ENCODE results near the gene SMIM44. TPM values are rescaled to one million over a fixed set of nuclear protein-coding genes. Genes with fewer than 3 reads are reported as not detected.
"Not testable (repeated sequence)": the region's sequence is repeated elsewhere in the genome, so short reads cannot be mapped to it uniquely, and the experiment has no call there.

Gene SMIM44
- total and polyA plus RNA-seq, 2 donors (not counting 1 experiment from before 2014, with no cell fraction given), result not detected

- no peaks in the 10 kb centered on the region for H3K9me3 Mint-ChIP-seq (ENCODE audit: insufficient read depth)
- no peak overlapping the region for H3K27ac ChIP-seq (ENCODE audit: low read length in 2 of 2)
Measured at GRCh38 chr19:3450796-3451411, 32.3 kb downstream of the SMIM44 start.

DNA sequence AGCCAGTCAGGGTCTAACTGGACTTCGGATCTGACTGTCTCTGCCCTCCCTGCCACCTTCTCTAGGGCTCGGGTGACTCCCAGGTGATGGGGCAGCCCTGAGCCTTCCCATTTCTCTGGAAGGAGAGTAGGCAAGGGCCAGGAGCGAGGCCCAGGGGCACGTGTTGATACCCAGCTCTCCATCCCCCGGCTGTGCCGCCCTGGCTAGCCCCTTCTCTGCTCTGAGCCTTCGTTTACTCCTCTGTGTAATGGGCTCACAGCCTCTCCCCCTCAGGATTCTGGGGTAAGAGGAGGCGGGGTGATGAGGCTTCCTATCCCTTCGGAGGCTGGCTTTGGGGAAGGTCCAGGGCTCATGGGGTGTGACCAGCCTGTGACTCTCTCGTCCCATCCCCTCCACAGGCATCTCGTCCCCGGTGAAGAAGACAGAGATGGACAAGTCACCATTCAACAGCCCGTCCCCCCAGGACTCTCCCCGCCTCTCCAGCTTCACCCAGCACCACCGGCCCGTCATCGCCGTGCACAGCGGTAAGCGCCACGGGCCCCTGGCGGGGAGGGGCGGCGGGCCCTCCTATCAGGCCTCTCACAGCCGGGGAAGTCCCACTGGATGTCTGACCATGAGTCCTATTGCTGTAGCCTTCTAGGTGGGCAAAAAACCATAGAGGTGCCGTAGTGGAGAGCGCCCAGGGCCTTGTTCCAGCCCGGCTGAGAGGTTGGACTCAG lies 34.5 kb downstream of the SMIM44 start:
- peaks cover 2% of the 10 kb centered on the region for H3K79me2 ChIP-seq (ENCODE audit: control insufficient read depth, insufficient read depth, low read length)
- H3K4me3 Mint-ChIP-seq, result no peak overlapping the region
- DNase-seq (no peak), ATAC-seq (ENCODE audit: low read depth) (no peak)
- no peak for TF ChIP-seq EZH2 (IDR thresholded peaks at IDR 0.05; ENCODE audit: borderline replicate concordance, insufficient read depth, low read depth, low read length, poor library complexity, severe bottlenecking)
- TF ChIP-seq, protein P1, sequence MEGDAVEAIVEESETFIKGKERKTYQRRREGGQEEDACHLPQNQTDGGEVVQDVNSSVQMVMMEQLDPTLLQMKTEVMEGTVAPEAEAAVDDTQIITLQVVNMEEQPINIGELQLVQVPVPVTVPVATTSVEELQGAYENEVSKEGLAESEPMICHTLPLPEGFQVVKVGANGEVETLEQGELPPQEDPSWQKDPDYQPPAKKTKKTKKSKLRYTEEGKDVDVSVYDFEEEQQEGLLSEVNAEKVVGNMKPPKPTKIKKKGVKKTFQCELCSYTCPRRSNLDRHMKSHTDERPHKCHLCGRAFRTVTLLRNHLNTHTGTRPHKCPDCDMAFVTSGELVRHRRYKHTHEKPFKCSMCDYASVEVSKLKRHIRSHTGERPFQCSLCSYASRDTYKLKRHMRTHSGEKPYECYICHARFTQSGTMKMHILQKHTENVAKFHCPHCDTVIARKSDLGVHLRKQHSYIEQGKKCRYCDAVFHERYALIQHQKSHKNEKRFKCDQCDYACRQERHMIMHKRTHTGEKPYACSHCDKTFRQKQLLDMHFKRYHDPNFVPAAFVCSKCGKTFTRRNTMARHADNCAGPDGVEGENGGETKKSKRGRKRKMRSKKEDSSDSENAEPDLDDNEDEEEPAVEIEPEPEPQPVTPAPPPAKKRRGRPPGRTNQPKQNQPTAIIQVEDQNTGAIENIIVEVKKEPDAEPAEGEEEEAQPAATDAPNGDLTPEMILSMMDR (IDR thresholded peaks at IDR 0.05), result no peak
- no peaks in the 10 kb centered on the region for H3K9me3 Mint-ChIP-seq (ENCODE audit: insufficient read depth)
- peaks cover 0 to 22% of the 10 kb centered on the region in 2 experiments for H3K36me3 ChIP-seq (replicated peaks in 1 of 2; ENCODE audit: control extremely low read depth in 1 of 2, control insufficient read depth in 1 of 2, extremely low read depth in 1 of 2, insufficient read depth in 2 of 2, low read length in 1 of 2)
- no peaks in the 10 kb centered on the region for H3K9me3 ChIP-seq (ENCODE audit: control extremely low read depth in 1 of 3, control insufficient read depth in 2 of 3, insufficient read depth in 1 of 3, low read length in 2 of 3)
- H3K9ac ChIP-seq (ENCODE audit: low read length), result no peak overlapping the region
- no peak overlapping the region for H3K27ac ChIP-seq (ENCODE audit: low read length in 2 of 2)
- no peak overlapping the region for H3K4me3 ChIP-seq (ENCODE audit: control extremely low read depth in 1 of 5, extremely low read depth in 1 of 5, insufficient read depth in 1 of 5, low read depth in 2 of 5, low read length in 4 of 5)
- POLR2A ChIA-PET, result no interaction called here
- CTCF ChIA-PET, result no interaction called here
- H3K27ac Mint-ChIP-seq, result no peak overlapping the region
- H3K4me1 ChIP-seq (ENCODE audit: control insufficient read depth in 2 of 2, insufficient read depth in 2 of 2, low read length in 2 of 2), result no peaks in the 10 kb centered on the region
- H3K27me3 ChIP-seq (replicated peaks in 1 of 4; ENCODE audit: control extremely low read depth in 1 of 4, control insufficient read depth in 3 of 4, insufficient read depth in 4 of 4, low read length in 3 of 4), result no peaks in the 10 kb centered on the region
- no peak overlapping the region for H2AFZ ChIP-seq (ENCODE audit: insufficient read depth, low read depth, low read length, poor library complexity, severe bottlenecking)
- no peaks in the 10 kb centered on the region for H3K27me3 Mint-ChIP-seq
- intact Hi-C loops (cut with micrococcal nuclease), result no loop called here
- H4K20me1 ChIP-seq (ENCODE audit: control insufficient read depth, insufficient read depth, low read length, poor library complexity, severe bottlenecking), result peaks cover 15% of the 10 kb centered on the region
- H3K4me2 ChIP-seq (replicated peaks; ENCODE audit: low read depth, low read length, poor library complexity, severe bottlenecking), result no peak overlapping the region
- no peaks in the 10 kb centered on the region for H3K4me1 Mint-ChIP-seq
- 98% methylated on average over 27 of the region's 28 CpGs for WGBS (ENCODE audit: insufficient coverage)

More at GRCh38 chr19:3450796-3451411, 32.3 kb downstream of the SMIM44 start:
- Mint-ChIP-seq H3K27me3 (no peaks in the 10 kb centered on the region), H3K4me3 (no peak overlapping the region), H3K4me1 (no peaks in the 10 kb centered on the region), H3K27ac (no peak overlapping the region)
- H3K4me2 ChIP-seq (replicated peaks; ENCODE audit: low read depth, low read length, poor library complexity, severe bottlenecking), result no peak overlapping the region
- ATAC-seq (ENCODE audit: low read depth) (no peak), DNase-seq (no peak)
- TF ChIP-seq EZH2 (IDR thresholded peaks at IDR 0.05; ENCODE audit: borderline replicate concordance, insufficient read depth, low read depth, low read length, poor library complexity, severe bottlenecking), result no peak
- TF ChIP-seq, protein P1 (IDR thresholded peaks at IDR 0.05), result no peak
- H3K36me3 ChIP-seq (replicated peaks in 1 of 2; ENCODE audit: control extremely low read depth in 1 of 2, control insufficient read depth in 1 of 2, extremely low read depth in 1 of 2, insufficient read depth in 2 of 2, low read length in 1 of 2), result peaks cover 0 to 25% of the 10 kb centered on the region in 2 experiments
- CTCF ChIA-PET, result no interaction called here
- intact Hi-C loops (cut with micrococcal nuclease), result no loop called here
- H4K20me1 ChIP-seq (ENCODE audit: control insufficient read depth, insufficient read depth, low read length, poor library complexity, severe bottlenecking), result peaks cover under 1% of the 10 kb centered on the region
- H3K4me3 ChIP-seq (ENCODE audit: control extremely low read depth in 1 of 5, extremely low read depth in 1 of 5, insufficient read depth in 1 of 5, low read depth in 2 of 5, low read length in 4 of 5), result no peak overlapping the region
- no peaks in the 10 kb centered on the region for H3K4me1 ChIP-seq (ENCODE audit: control insufficient read depth in 2 of 2, insufficient read depth in 2 of 2, low read length in 2 of 2)
- H3K79me2 ChIP-seq (ENCODE audit: control insufficient read depth, insufficient read depth, low read length), result no peaks in the 10 kb centered on the region
- no peaks in the 10 kb centered on the region for H3K9me3 ChIP-seq (ENCODE audit: control extremely low read depth in 1 of 3, control insufficient read depth in 2 of 3, insufficient read depth in 1 of 3, low read length in 2 of 3)
- no peak overlapping the region for H2AFZ ChIP-seq (ENCODE audit: insufficient read depth, low read depth, low read length, poor library complexity, severe bottlenecking)
- H3K9ac ChIP-seq (ENCODE audit: low read length), result no peak overlapping the region
- 85% methylated on average over 11 of the region's 12 CpGs for WGBS (ENCODE audit: insufficient coverage)
- POLR2A ChIA-PET, result no interaction called here
- no peaks in the 10 kb centered on the region for H3K27me3 ChIP-seq (replicated peaks in 1 of 4; ENCODE audit: control extremely low read depth in 1 of 4, control insufficient read depth in 3 of 4, insufficient read depth in 4 of 4, low read length in 3 of 4)

GRCh38 chr19:3446657-3447056 lies 36.6 kb downstream of the SMIM44 start:
- intact Hi-C loops (cut with micrococcal nuclease); DNase-seq; H3K27me3 Mint-ChIP-seq; H3K4me3 ChIP-seq (ENCODE audit: control extremely low read depth in 1 of 5, extremely low read depth in 1 of 5, insufficient read depth in 1 of 5, low read depth in 2 of 5, low read length in 4 of 5); H3K9me3 Mint-ChIP-seq (ENCODE audit: insufficient read depth); H3K9ac ChIP-seq (ENCODE audit: low read length); H3K4me1 Mint-ChIP-seq; H2AFZ ChIP-seq (ENCODE audit: insufficient read depth, low read depth, low read length, poor library complexity, severe bottlenecking); CTCF ChIA-PET; H3K4me3 Mint-ChIP-seq; H3K9me3 ChIP-seq (ENCODE audit: control extremely low read depth in 1 of 3, control insufficient read depth in 2 of 3, insufficient read depth in 1 of 3, low read length in 2 of 3); H3K4me1 ChIP-seq (ENCODE audit: control insufficient read depth in 2 of 2, insufficient read depth in 2 of 2, low read length in 2 of 2); ATAC-seq (ENCODE audit: low read depth); H3K27ac Mint-ChIP-seq; POLR2A ChIA-PET; H3K4me2 ChIP-seq (replicated peaks; ENCODE audit: low read depth, low read length, poor library complexity, severe bottlenecking); H3K27ac ChIP-seq (ENCODE audit: low read length in 2 of 2); H3K27me3 ChIP-seq (replicated peaks in 1 of 4; ENCODE audit: control extremely low read depth in 1 of 4, control insufficient read depth in 3 of 4, insufficient read depth in 4 of 4, low read length in 3 of 4): not testable (repeated sequence)
- Histone ChIP-seq H4K20me1 (ENCODE audit: control insufficient read depth, insufficient read depth, low read length, poor library complexity, severe bottlenecking) (peaks cover 18% of the 10 kb centered on the region), H3K79me2 (ENCODE audit: control insufficient read depth, insufficient read depth, low read length) (peaks cover 10% of the 10 kb centered on the region), H3K36me3 (replicated peaks in 1 of 2; ENCODE audit: control extremely low read depth in 1 of 2, control insufficient read depth in 1 of 2, extremely low read depth in 1 of 2, insufficient read depth in 2 of 2, low read length in 1 of 2) (peaks cover 0 to 10% of the 10 kb centered on the region in 2 experiments)
- 100% methylated on average over 2 of the region's 4 CpGs for WGBS (ENCODE audit: insufficient coverage)

Data from B cell (primary cell).